IMR-90 (cell line): ENCODE measurements around the gene DLX3. TPM values are rescaled to one million over a fixed set of nuclear protein-coding genes. Genes with fewer than 3 reads are reported as not detected.

ENCODE experiments used
- ATAC-seq: fragments of 200-7000 bp; cut with Tn5 transposase; 2 replicates; pipeline ENCODE4 v1.9.1; 2020; ENCODE audit warnings: low read depth, mild to moderate bottlenecking, moderate library complexity
- BruUV-seq: library from RNA; stranded (reverse); fragments of 400-500 nt; replicated peaks from 2 replicates; lab custom pipeline; 2021; lab: Mats Ljungman, UMichigan
- CTCF ChIA-PET: fragments of 300-600 bp; formaldehyde crosslinking; extraction: SDS; loops from one replicate; lab custom pipeline; 2021; ENCODE audit warnings: antibody characterized with exemption; lab: Yijun Ruan, JAX
- POLR2A ChIA-PET: fragments of 300-600 bp; sonication (Branson Sonifier 250); formaldehyde crosslinking; loops from one replicate; lab custom pipeline; 2022; ENCODE audit warnings: antibody characterized with exemption; ENCODE audit not compliant: unreplicated experiment; lab: Charles Lee
- DNase-seq: peaks from one replicate; pipeline ENCODE4 v3.0.0; 2013
- H2AFZ ChIP-seq: replicated peaks from 2 replicates; pipeline ENCODE3; 2013; ENCODE audit warnings: low read length, mild to moderate bottlenecking; ENCODE audit not compliant: poor library complexity
- H2AK5ac ChIP-seq: 2 replicates; pipeline ENCODE4 v1.6.1; 2013; ENCODE audit warnings: low read depth, low read length, inconsistent platforms
- H2AK9ac ChIP-seq: replicated peaks from 2 replicates; pipeline ENCODE3; 2013; ENCODE audit warnings: mild to moderate bottlenecking, low read depth, low read length, moderate library complexity; ENCODE audit not compliant: poor library complexity
- H2BK120ac ChIP-seq: 2 replicates; pipeline ENCODE4 v1.6.1; 2013; ENCODE audit warnings: low read depth, low read length, inconsistent platforms
- H2BK15ac ChIP-seq: 3 replicates; pipeline ENCODE4 v1.6.1; 2013; ENCODE audit warnings: low read depth, low read length, inconsistent platforms
- H2BK20ac ChIP-seq: 2 replicates; pipeline ENCODE4 v1.6.1; 2013; ENCODE audit warnings: low read depth, mild to moderate bottlenecking, inconsistent platforms, low read length, moderate library complexity
- H2BK5ac ChIP-seq: 2 replicates; pipeline ENCODE4 v1.6.1; 2013; ENCODE audit warnings: mild to moderate bottlenecking, low read depth, low read length, inconsistent platforms; ENCODE audit not compliant: poor library complexity, severe bottlenecking
- H3K14ac ChIP-seq: replicated peaks from 2 replicates; pipeline ENCODE4 v1.6.1; 2013; ENCODE audit warnings: low read depth, low read length, inconsistent platforms
- H3K18ac ChIP-seq: 2 replicates; pipeline ENCODE4 v1.6.1; 2013; ENCODE audit warnings: low read depth, low read length, control low read depth
- H3K23ac ChIP-seq: 2 replicates; pipeline ENCODE4 v1.6.1; 2013; ENCODE audit warnings: low read depth, low read length, inconsistent platforms
- H3K27ac ChIP-seq: 2 replicates; pipeline ENCODE4 v1.5.1; 2013; ENCODE audit warnings: mild to moderate bottlenecking, control low read depth, low read length; ENCODE audit not compliant: insufficient read depth
- H3K27me3 ChIP-seq: 2 replicates; pipeline ENCODE4 v1.6.1; 2013; ENCODE audit warnings: low read length; ENCODE audit not compliant: control insufficient read depth, insufficient read depth
- H3K36me3 ChIP-seq: 2 replicates; pipeline ENCODE4 v1.6.1; 2013; ENCODE audit warnings: low read length, mixed read lengths; ENCODE audit not compliant: control insufficient read depth, insufficient read depth
- H3K4ac ChIP-seq: 2 replicates; pipeline ENCODE4 v1.6.1; 2013; ENCODE audit warnings: low read depth, low read length, inconsistent platforms
- H3K4me1 ChIP-seq: 2 replicates; pipeline ENCODE4 v1.6.1; 2013; ENCODE audit warnings: low read length, mixed read lengths; ENCODE audit not compliant: control insufficient read depth, insufficient read depth
- H3K4me2 ChIP-seq: 2 replicates; pipeline ENCODE4 v1.6.1; 2013; ENCODE audit warnings: low read depth, mild to moderate bottlenecking, control low read depth, low read length, moderate library complexity
- H3K4me3 ChIP-seq: 2 replicates; pipeline ENCODE4 v1.5.1; 2013; ENCODE audit warnings: low read depth, mild to moderate bottlenecking, control low read depth, low read length, moderate library complexity; ENCODE audit not compliant: insufficient read depth
- H3K56ac ChIP-seq: 2 replicates; pipeline ENCODE4 v1.6.1; 2013; ENCODE audit warnings: low read length, inconsistent platforms; ENCODE audit not compliant: insufficient read depth; ENCODE audit errors: extremely low read depth
- H3K79me1 ChIP-seq, 2 experiments: 2 replicates each; pipeline ENCODE4 v1.6.1; 2013; ENCODE audit warnings: low read length in 2 of 2, inconsistent platforms in 1 of 2, low read depth in 1 of 2
- H3K9ac ChIP-seq: 2 replicates; pipeline ENCODE4 v1.6.1; 2013; ENCODE audit warnings: low read depth, low read length, control low read depth
- H3K9me1 ChIP-seq: 2 replicates; pipeline ENCODE4 v1.6.1; 2013; ENCODE audit warnings: low read length, inconsistent platforms; ENCODE audit not compliant: insufficient read depth
- H3K9me3 ChIP-seq: 2 replicates; pipeline ENCODE4 v1.6.1; 2013; ENCODE audit warnings: low read length; ENCODE audit not compliant: control insufficient read depth, insufficient read depth
- H4K20me1 ChIP-seq: 2 replicates; pipeline ENCODE4 v1.6.1; 2013; ENCODE audit warnings: low read length, inconsistent platforms; ENCODE audit not compliant: insufficient read depth
- H4K5ac ChIP-seq: 2 replicates; pipeline ENCODE4 v1.6.1; 2013; ENCODE audit warnings: mild to moderate bottlenecking, low read depth, low read length, control low read depth
- H4K8ac ChIP-seq, 2 experiments: 2 replicates each; pipeline ENCODE4 v1.6.1; 2013; ENCODE audit warnings: low read depth in 2 of 2, low read length in 2 of 2, control low read depth in 1 of 2, inconsistent platforms in 1 of 2
- H4K91ac ChIP-seq: 2 replicates; pipeline ENCODE4 v1.6.1; 2013; ENCODE audit warnings: low read depth, low read length, inconsistent platforms; ENCODE audit not compliant: insufficient read depth
- FOS ChIP-seq: fragments of 150-350 bp; IDR thresholded peaks from 2 replicates; pipeline ENCODE4 v1.6.1; 2016; ENCODE audit warnings: low read depth, low read length
- USF2 ChIP-seq: fragments of 150-350 bp; IDR thresholded peaks from 2 replicates; pipeline ENCODE4 v1.6.1; 2017; ENCODE audit warnings: mild to moderate bottlenecking, antibody characterized with exemption, low read length, low read depth
- WGBS, 2 experiments: methylation state at CpG; one replicate each; pipeline versions ENCODE4 v1.1.5 to v1.1.7; 2013; ENCODE audit warnings: missing lambda C conversion rate in 2 of 2; ENCODE audit not compliant: insufficient read length in 1 of 2; ENCODE audit errors: extremely low coverage in 2 of 2; 5-methylcytosine and 5-hydroxymethylcytosine counted together
- dilution Hi-C: fragments of 300-500 bp; cut with HindIII; formaldehyde crosslinking; loops from one replicate; pipeline ENCODE4 v1.14.3; 2018; ENCODE audit warnings: low sequenced_read_pairs; ENCODE audit not compliant: unreplicated experiment
- in situ Hi-C: fragments of 300-500 bp; cut with MboI; formaldehyde crosslinking; loops from 3 replicates; pipeline ENCODE4 v1.14.3; 2019; ENCODE audit warnings: low sequenced_read_pairs, inconsistent platforms, mixed read lengths
- intact Hi-C: fragments of 100-400 bp; cut with micrococcal nuclease; formaldehyde crosslinking; loops from 2 replicates; pipeline ENCODE4 v1.10.0; 2022
- polyA plus RNA-seq, 3 experiments: library from polyadenylated mRNA; depleted of rRNA; stranded (reverse); fragments of >200 nt; gene quantifications; 2 replicates each; pipeline ENCODE4 v1.2.3, GENCODE V29; 2012; ENCODE audit warnings: low replicate concordance in 1 of 3
- total RNA-seq: library from RNA; depleted of rRNA; stranded (reverse); fragments of >200 nt; gene quantifications from 2 replicates; pipeline ENCODE4 v1.2.3, GENCODE V29; 2012

Gene DLX3
- total and polyA plus RNA-seq, 2 of the 4 experiments (the other 2 are of a cell fraction) = not detected

- H3K18ac ChIP-seq = peak overlapping the region; percentile 77
- peak overlapping the region; percentile 97 for H4K91ac ChIP-seq
- H3K9ac ChIP-seq = no peak overlapping the region; the same call in 1 of the 2 replicates
- peak overlapping the region; percentile 100; the same call in 2 of the 3 replicates for H2BK15ac ChIP-seq
- H4K5ac ChIP-seq = peak overlapping the region; percentile 82
- ATAC-seq = peak; percentile 18
- H4K8ac ChIP-seq = peak overlapping the region; percentile 76 to 90
- TF ChIP-seq USF2 (0 out of 2 replicates have a peak, but pooled peaks have one; percentile 21), FOS (no peak)
- H3K27me3 ChIP-seq = no peaks in the 10 kb centered on the region
- peak overlapping the region; percentile 67 for H2BK5ac ChIP-seq
- no peaks in the 10 kb centered on the region for H3K36me3 ChIP-seq
- peak overlapping the region; percentile 98 for H3K4ac ChIP-seq
- H3K23ac ChIP-seq = peak overlapping the region; percentile 67; the same call in 1 of the 2 replicates
- dilution Hi-C loops = no loop called here
- peak overlapping the region; percentile 91 for H2AFZ ChIP-seq
- peak overlapping the region; percentile 95 for H2BK20ac ChIP-seq
- DNase-seq = peak; percentile 30
- peak overlapping the region; percentile 97 for H2BK120ac ChIP-seq
- no peak overlapping the region for H3K4me3 ChIP-seq
- peaks cover 15% of the 10 kb centered on the region for H3K9me1 ChIP-seq
- H2AK5ac ChIP-seq = peak overlapping the region; percentile 97
- no TSS peak for BruUV-seq
- H3K4me1 ChIP-seq = peaks cover 18% of the 10 kb centered on the region
- H2AK9ac ChIP-seq = peak overlapping the region; percentile 95
- H3K14ac ChIP-seq = peak overlapping the region; percentile 86
- ChIA-PET CTCF (interaction anchor here (0.9 to 1.8 kb wide), 4 partner anchors 26 to 66 kb away, joined by 3 to 9 read pairs (median 4); no protein-coding TSS in a partner anchor), POLR2A (interaction anchor here (1.4 to 1.7 kb wide), 2 partner anchors 29 to 66 kb away, joined by 4 to 5 read pairs; no protein-coding TSS in a partner anchor)
- H3K27ac ChIP-seq = peak overlapping the region; percentile 67; the same call in 1 of the 2 replicates
- H3K56ac ChIP-seq = peak overlapping the region; percentile 35; the same call in 1 of the 2 replicates
- H4K20me1 ChIP-seq = no peaks in the 10 kb centered on the region; the same call in 1 of the 2 replicates
- intact Hi-C loops = loop anchor here (1.0 to 2.0 kb wide), 4 partner anchors 27 to 67 kb away; partner anchors contain the start of gene PDK2
- 53% methylated on average over 3 of the region's 20 CpGs; no CpG with 5 or more reads in 1 of the 2 experiments for WGBS, 2 experiments
- no peaks in the 10 kb centered on the region for H3K9me3 ChIP-seq
- in situ Hi-C loops = loop anchor here (5.0 kb wide), 1 partner anchor 59 kb away; no protein-coding TSS in a partner anchor
- H3K79me1 ChIP-seq = peaks cover 0 to 5% of the 10 kb centered on the region in 2 experiments; a peak in 1 of 4 replicates
- peak overlapping the region; percentile 15; the same call in 1 of the 2 replicates for H3K4me2 ChIP-seq
Observed at GRCh38 chr17:50027881-50028735, 33.1 kb upstream of the DLX3 start.
